ENCODE measurements around the gene ATP6V0B. TPM values are rescaled to one million over a fixed set of nuclear protein-coding genes. Genes with fewer than 3 reads are reported as not detected.

ATP6V0B gene
- total and polyA plus RNA-seq, 2 of the 4 experiments (the other 2 are of a cell fraction): 72.1 to 169 TPM

DNA sequence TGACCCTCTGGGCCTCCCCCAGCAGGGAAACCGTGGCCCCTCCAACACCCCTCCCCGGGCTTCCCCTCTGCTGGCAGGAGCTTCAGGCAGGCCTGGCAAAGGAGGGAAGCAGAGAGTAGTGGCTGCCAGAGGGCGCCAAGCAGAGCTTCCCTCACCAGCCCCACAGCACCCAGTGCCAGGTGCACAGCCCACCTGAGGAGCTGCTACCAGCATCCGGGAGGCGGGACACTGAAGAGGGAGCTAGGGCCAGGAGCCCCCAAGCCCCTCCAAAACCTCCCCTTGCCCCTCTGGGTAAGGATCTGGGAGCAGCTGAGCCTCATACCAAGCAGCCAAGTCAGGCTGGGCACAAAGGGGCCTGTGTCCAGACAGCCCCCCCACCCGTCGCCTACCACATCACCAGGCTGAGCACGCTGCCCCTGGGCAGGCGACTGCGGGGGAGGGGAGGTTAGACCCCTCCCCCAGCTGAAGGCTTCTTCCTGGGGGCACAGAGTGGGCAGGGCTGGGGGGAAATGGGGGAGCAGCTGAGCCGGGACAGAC lies 36.2 kb downstream of the ATP6V0B start:
- no peak overlapping the region for H2AFZ ChIP-seq (replicated peaks; ENCODE audit: low read length, poor library complexity)
- DNase-seq (no peak), ATAC-seq (ENCODE audit: low read depth) (no peak)
- in situ Hi-C loops (cut with MboI; ENCODE audit: low sequenced_read_pairs) (loop anchor here (10.0 kb wide), 1 partner anchor 574 kb away; no protein-coding TSS in a partner anchor), dilution Hi-C loops (cut with HindIII; ENCODE audit: low sequenced_read_pairs, unreplicated experiment) (no loop called here), intact Hi-C loops (cut with micrococcal nuclease) (no loop called here)
- POLR2A ChIA-PET (ENCODE audit: unreplicated experiment): no interaction called here
- H3K56ac ChIP-seq (ENCODE audit: extremely low read depth, insufficient read depth, low read length): no peak overlapping the region
- peaks cover 5% of the 10 kb centered on the region; the same call in 1 of the 2 replicates for H3K36me3 ChIP-seq (ENCODE audit: control insufficient read depth, insufficient read depth, low read length)
- H4K20me1 ChIP-seq (ENCODE audit: insufficient read depth, low read length): no peaks in the 10 kb centered on the region
- H3K4me3 ChIP-seq (ENCODE audit: insufficient read depth, low read depth, low read length): no peak overlapping the region
- H4K91ac ChIP-seq (ENCODE audit: insufficient read depth, low read depth, low read length): no peak overlapping the region
- no peaks in the 10 kb centered on the region for H3K27me3 ChIP-seq (ENCODE audit: control insufficient read depth, insufficient read depth, low read length)
- no peak overlapping the region for H2BK15ac ChIP-seq (ENCODE audit: low read depth, low read length)
- H3K27ac ChIP-seq (ENCODE audit: insufficient read depth, low read length): no peak overlapping the region
- H2BK20ac ChIP-seq (ENCODE audit: low read depth, low read length): no peak overlapping the region
- no peaks in the 10 kb centered on the region for H3K79me1 ChIP-seq (ENCODE audit: low read depth in 1 of 2, low read length in 2 of 2)
- no peak overlapping the region for H3K23ac ChIP-seq (ENCODE audit: low read depth, low read length)
- no peak overlapping the region for H2AK5ac ChIP-seq (ENCODE audit: low read depth, low read length)
- H3K4ac ChIP-seq (ENCODE audit: low read depth, low read length): no peak overlapping the region
- H4K5ac ChIP-seq (ENCODE audit: low read depth, low read length): no peak overlapping the region
- CTCF ChIA-PET: no interaction called here
- H3K4me2 ChIP-seq (ENCODE audit: low read depth, low read length): no peak overlapping the region
- no peak overlapping the region for H2AK9ac ChIP-seq (replicated peaks; ENCODE audit: low read depth, low read length, poor library complexity)
- H2BK5ac ChIP-seq (ENCODE audit: low read depth, low read length, poor library complexity, severe bottlenecking): no peak overlapping the region
- TF ChIP-seq MAFK (IDR thresholded peaks at IDR 0.05; ENCODE audit: low read depth, low read length) (no peak), RCOR1 (IDR thresholded peaks at IDR 0.05; ENCODE audit: insufficient replicate concordance, low read length) (no peak), SMC3 (IDR thresholded peaks at IDR 0.05; ENCODE audit: low read depth, low read length) (no peak), CEBPB (IDR thresholded peaks at IDR 0.05; ENCODE audit: low read depth, low read length) (no peak), POLR2A (IDR thresholded peaks at IDR 0.05; ENCODE audit: low read depth, low read length) (no peak), ELK1 (IDR thresholded peaks at IDR 0.05; ENCODE audit: borderline replicate concordance, low read depth, low read length) (no peak), RAD21 (IDR thresholded peaks at IDR 0.05; ENCODE audit: low read length) (no peak), RFX5 (IDR thresholded peaks at IDR 0.05; ENCODE audit: low read depth, low read length) (no peak), NFE2L2 (IDR thresholded peaks at IDR 0.05; ENCODE audit: low read depth, low read length) (no peak), CHD1 (IDR thresholded peaks at IDR 0.05; ENCODE audit: low read depth, low read length) (no peak)
- TF ChIP-seq, protein P1, sequence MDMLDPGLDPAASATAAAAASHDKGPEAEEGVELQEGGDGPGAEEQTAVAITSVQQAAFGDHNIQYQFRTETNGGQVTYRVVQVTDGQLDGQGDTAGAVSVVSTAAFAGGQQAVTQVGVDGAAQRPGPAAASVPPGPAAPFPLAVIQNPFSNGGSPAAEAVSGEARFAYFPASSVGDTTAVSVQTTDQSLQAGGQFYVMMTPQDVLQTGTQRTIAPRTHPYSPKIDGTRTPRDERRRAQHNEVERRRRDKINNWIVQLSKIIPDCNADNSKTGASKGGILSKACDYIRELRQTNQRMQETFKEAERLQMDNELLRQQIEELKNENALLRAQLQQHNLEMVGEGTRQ (IDR thresholded peaks at IDR 0.05; ENCODE audit: low read depth, low read length): no peak
- 50% methylated on average over 1 of the region's 11 CpGs; no CpG with 5 or more reads in 1 of the 2 experiments for WGBS, 2 experiments (ENCODE audit: extremely low coverage in 2 of 2, insufficient read length in 1 of 2)
- H3K14ac ChIP-seq (replicated peaks; ENCODE audit: low read depth, low read length): no peak overlapping the region
- H3K9me1 ChIP-seq (ENCODE audit: insufficient read depth, low read length): no peaks in the 10 kb centered on the region
- no peaks in the 10 kb centered on the region for H3K9me3 ChIP-seq (ENCODE audit: control insufficient read depth, insufficient read depth, low read length)
- H3K9ac ChIP-seq (ENCODE audit: low read depth, low read length): no peak overlapping the region
- BruUV-seq (replicated peaks): no TSS peak
- H3K4me1 ChIP-seq (ENCODE audit: control insufficient read depth, insufficient read depth, low read length): no peaks in the 10 kb centered on the region
- no peak overlapping the region for H2BK120ac ChIP-seq (ENCODE audit: low read depth, low read length)
- H3K18ac ChIP-seq (ENCODE audit: low read depth, low read length): no peak overlapping the region
- no peak overlapping the region for H4K8ac ChIP-seq (ENCODE audit: low read depth in 2 of 2, low read length in 2 of 2)

Measured in IMR-90 (cell line).